Activated CD4-positive, alpha-beta memory T cell treated with anti-CD3 and anti-CD28 coated beads, Interleukin-2, amount 10 ng/mL, durations not matched to agents 7 days and 5 days (primary cell): Measurements from ENCODE around the gene SMARCD1. TPM values are rescaled to one million over a fixed set of nuclear protein-coding genes. Genes with fewer than 3 reads are reported as not detected.

Experiments used
- total RNA-seq, 2 experiments: library from RNA; stranded (reverse); gene quantifications; one replicate each; pipeline ENCODE4 v1.2.3, GENCODE V29; 2021

SMARCD1 gene
- total RNA-seq, 2 experiments from 2014 or later, result 57.3 to 63.3 TPM

Other genes with a start within 250 kb of the SMARCD1 start
- 1 to 10 TPM; 8.9 to 9.9 TPM for gene BCDIN3D, start 242.2 kb upstream of the SMARCD1 start, total RNA-seq
- gene FAIM2, start 181.4 kb upstream of the SMARCD1 start, total RNA-seq, result under 1 TPM; 0.78 to 0.95 TPM
- gene AQP2, start 134.6 kb upstream of the SMARCD1 start, total RNA-seq, result not detected
- gene AQP5, start 123.5 kb upstream of the SMARCD1 start, total RNA-seq, result not detected
- gene AQP6, start 112.4 kb upstream of the SMARCD1 start, total RNA-seq, result not detected
- 100 to 1,000 TPM; 172 to 179 TPM for gene RACGAP1, start 59.8 kb upstream of the SMARCD1 start, total RNA-seq
- gene ASIC1, start 27.7 kb upstream of the SMARCD1 start, total RNA-seq, result under 1 TPM; 0.91 to 0.98 TPM
- gene GPD1, start 18.7 kb downstream of the SMARCD1 start, total RNA-seq, result under 1 TPM; 0.28 to 0.40 TPM
- 10 to 100 TPM; 53.5 to 55.3 TPM for gene COX14, start 26.9 kb downstream of the SMARCD1 start, total RNA-seq
- 10 to 100 TPM; 48.4 to 56.3 TPM for gene CERS5, start 82.0 kb downstream of the SMARCD1 start, total RNA-seq
- 10 to 100 TPM; 59.4 to 59.9 TPM for gene LIMA1, start 198.2 kb downstream of the SMARCD1 start, total RNA-seq